ENCODE results near the gene BRWD1.

- TF ChIP-seq EZH2 (IDR thresholded peaks at IDR 0.05; ENCODE audit: borderline replicate concordance, low read length) (no peak), CTCF (IDR thresholded peaks at IDR 0.05; ENCODE audit: low read length) (no peak)
These were observed 3.3 kb upstream of the BRWD1 start for GRCh38 chr21:39316729-39317128.

All from OCI-LY1 (cell line).